SK-N-SH (cell line): ENCODE measurements around the gene MAGEA9. TPM values are rescaled to one million over a fixed set of nuclear protein-coding genes. Genes with fewer than 3 reads are reported as not detected.

Experiments used
- CTCF ChIA-PET: fragments of 300-600, 350-600 bp; formaldehyde crosslinking; extraction: SDS; loops from one replicate; lab custom pipeline; 2021; lab: Yijun Ruan, JAX
- POLR2A ChIA-PET: fragments of 350-600 bp; sonication (Branson Sonifier 250); formaldehyde crosslinking; extraction: SDS; loops from one replicate; lab custom pipeline; 2020; ENCODE audit warnings: antibody characterized with exemption, inconsistent platforms; lab: Yijun Ruan, JAX
- DNase-seq: peaks from one replicate; pipeline ENCODE4 v3.0.0; 2012
- H2AFZ ChIP-seq: fragments of 200-600 bp; sonication (generic); 2 replicates; pipeline ENCODE4 v1.8.1; 2016; ENCODE audit warnings: antibody characterized with exemption, mild to moderate bottlenecking, low read depth
- H3F3A ChIP-seq: fragments of 200-600 bp; sonication (generic); replicated peaks from 2 replicates; pipeline ENCODE3; 2016; ENCODE audit warnings: antibody characterized with exemption, mild to moderate bottlenecking; ENCODE audit not compliant: insufficient read depth
- H3K27ac ChIP-seq, 2 experiments: fragments of 200-500 bp in 1 of 2; fragments of 200-600 bp in 1 of 2; sonication (Bioruptor generic) in 1 of 2; sonication (generic), shearing (Covaris generic) in 1 of 2; 2 replicates each; pipeline versions ENCODE4 v1.5.1 to v1.6.1; 2014 to 2016; ENCODE audit warnings: low read depth in 2 of 2, inconsistent platforms in 1 of 2, low read length in 1 of 2, mild to moderate bottlenecking in 1 of 2, mixed read lengths in 1 of 2
- H3K27me3 ChIP-seq: fragments of 200-600 bp; sonication (generic), shearing (Covaris generic); 2 replicates; pipeline ENCODE4 v1.6.1; 2016; ENCODE audit warnings: mixed run types; ENCODE audit not compliant: insufficient read depth
- H3K36me3 ChIP-seq, 2 experiments: fragments of 200-500 bp in 1 of 2; fragments of 200-600 bp in 1 of 2; sonication (Bioruptor generic) in 1 of 2; sonication (generic) in 1 of 2; replicated peaks in 1 of 2; 2 replicates each; pipeline versions ENCODE3 to v1.5.1; 2014 to 2016; ENCODE audit warnings: low read length in 1 of 2, mild to moderate bottlenecking in 1 of 2; ENCODE audit not compliant: insufficient read depth in 2 of 2, control insufficient read depth in 1 of 2
- H3K4me1 ChIP-seq, 2 experiments: fragments of 200-500 bp in 1 of 2; fragments of 200-600 bp in 1 of 2; sonication (Bioruptor generic) in 1 of 2; sonication (generic), shearing (Covaris generic) in 1 of 2; 2 replicates each; pipeline versions ENCODE4 v1.5.1 to v1.6.1; 2014 to 2016; ENCODE audit warnings: low read depth in 1 of 2, low read length in 1 of 2, mixed run types in 1 of 2; ENCODE audit not compliant: insufficient read depth in 2 of 2, control insufficient read depth in 1 of 2
- H3K4me2 ChIP-seq: fragments of 200-600 bp; sonication (generic), shearing (Covaris generic); 2 replicates; pipeline ENCODE4 v1.6.1; 2017; ENCODE audit warnings: mixed run types
- H3K4me3 ChIP-seq, 2 experiments: fragments of 200-500 bp in 1 of 2; fragments of 200-600 bp in 1 of 2; sonication (Bioruptor generic) in 1 of 2; sonication (generic), shearing (Covaris generic) in 1 of 2; 2 replicates each; pipeline versions ENCODE4 v1.5.1 to v1.8.1; 2014 to 2016; ENCODE audit warnings: low read depth in 2 of 2, inconsistent platforms in 1 of 2, low read length in 1 of 2, mild to moderate bottlenecking in 1 of 2, mixed read lengths in 1 of 2, moderate library complexity in 1 of 2
- H3K79me2 ChIP-seq: fragments of 200-600 bp; sonication (generic); 2 replicates; pipeline ENCODE4 v1.8.1; 2017; ENCODE audit warnings: mild to moderate bottlenecking; ENCODE audit not compliant: insufficient read depth
- H3K9ac ChIP-seq: fragments of 200-600 bp; sonication (generic); 2 replicates; pipeline ENCODE4 v1.6.1; 2017; ENCODE audit warnings: mixed run types
- H3K9me2 ChIP-seq: fragments of 200-600 bp; sonication (generic); 2 replicates; pipeline ENCODE4 v1.6.1; 2017; ENCODE audit warnings: mixed run types
- H3K9me3 ChIP-seq: fragments of 200-600 bp; sonication (generic); 2 replicates; pipeline ENCODE4 v1.6.1; 2017; ENCODE audit warnings: mixed run types, mild to moderate bottlenecking, moderate library complexity
- H4K20me1 ChIP-seq: fragments of 200-600 bp; sonication (generic); 2 replicates; pipeline ENCODE4 v1.6.1; 2017; ENCODE audit warnings: mild to moderate bottlenecking, mixed run types; ENCODE audit not compliant: insufficient read depth
- CHD2 ChIP-seq: fragments of 150-350 bp; IDR thresholded peaks from 2 replicates; pipeline ENCODE4 v1.6.1; 2018; ENCODE audit warnings: low read length; ENCODE audit not compliant: partially characterized antibody
- EP300 ChIP-seq, 2 experiments: IDR thresholded peaks; 2 replicates each; pipeline versions ENCODE4 v1.4.0 to v1.6.1; 2012; ENCODE audit warnings: borderline replicate concordance in 1 of 2, low read depth in 1 of 2, low read length in 1 of 2
- FOXM1 ChIP-seq: IDR thresholded peaks from 2 replicates; pipeline ENCODE4 v1.4.0; 2012; ENCODE audit warnings: low read depth, mild to moderate bottlenecking
- GATA2 ChIP-seq: sonication (generic); formaldehyde crosslinking; IDR thresholded peaks from 2 replicates; pipeline ENCODE4 v1.5.0; 2020; ENCODE audit warnings: mild to moderate bottlenecking, missing genetic modification reagents
- IRF3 ChIP-seq: fragments of 150-350 bp; IDR thresholded peaks from 2 replicates; pipeline ENCODE4 v1.6.1; 2016; ENCODE audit warnings: mild to moderate bottlenecking, low read depth, low read length
- MAX ChIP-seq: IDR thresholded peaks from 2 replicates; pipeline ENCODE4 v1.4.0; 2012; ENCODE audit warnings: low read depth
- NRF1 ChIP-seq: IDR thresholded peaks from 2 replicates; pipeline ENCODE4 v1.6.1; 2012; ENCODE audit warnings: low read depth, mild to moderate bottlenecking, low read length
- PBX3 ChIP-seq: IDR thresholded peaks from 2 replicates; pipeline ENCODE4; 2012
- POLR2AphosphoS5 ChIP-seq: IDR thresholded peaks from 2 replicates; pipeline ENCODE4 v1.6.1; 2012; ENCODE audit warnings: low read depth, low read length
- RAD21 ChIP-seq: IDR thresholded peaks from 2 replicates; pipeline ENCODE4 v1.6.1; 2012; ENCODE audit warnings: mild to moderate bottlenecking, low read length
- RCOR1 ChIP-seq: fragments of 150-350 bp; IDR thresholded peaks from 2 replicates; pipeline ENCODE4 v1.6.1; 2017; ENCODE audit warnings: antibody characterized with exemption, low read length
- REST ChIP-seq: IDR thresholded peaks from 2 replicates; pipeline ENCODE4 v1.6.1; 2012; ENCODE audit warnings: mild to moderate bottlenecking, low read depth, low read length, moderate library complexity
- RXRA ChIP-seq: IDR thresholded peaks from 2 replicates; pipeline ENCODE4 v1.4.0; 2012; ENCODE audit warnings: low read depth, mild to moderate bottlenecking, borderline replicate concordance
- SIN3A ChIP-seq: IDR thresholded peaks from 2 replicates; pipeline ENCODE4 v1.6.1; 2012; ENCODE audit warnings: low read depth, mild to moderate bottlenecking, low read length, moderate library complexity, borderline replicate concordance
- TAF1 ChIP-seq: IDR thresholded peaks from 2 replicates; pipeline ENCODE4 v1.6.1; 2012; ENCODE audit warnings: low read depth, mild to moderate bottlenecking, low read length, moderate library complexity, borderline replicate concordance
- TCF12 ChIP-seq: IDR thresholded peaks from 2 replicates; pipeline ENCODE4 v1.4.0; 2012
- USF1 ChIP-seq: IDR thresholded peaks from 2 replicates; pipeline ENCODE4 v1.4.0; 2012; ENCODE audit warnings: low read depth, borderline replicate concordance
- USF2 ChIP-seq: fragments of 150-350 bp; IDR thresholded peaks from 2 replicates; pipeline ENCODE4 v1.6.1; 2017; ENCODE audit warnings: antibody characterized with exemption, low read length, low read depth, borderline replicate concordance
- YY1 ChIP-seq: IDR thresholded peaks from 2 replicates; pipeline ENCODE4 v1.4.0; 2012; ENCODE audit warnings: low read depth, mild to moderate bottlenecking
- WGBS: methylation state at CpG from one replicate; pipeline ENCODE4 v1.1.6; 2017; ENCODE audit warnings: low lambda C conversion rate; 5-methylcytosine and 5-hydroxymethylcytosine counted together
- polyA plus RNA-seq, 3 experiments: library from polyadenylated mRNA; depleted of rRNA; stranded (reverse); fragments of >200 nt; gene quantifications; 2 replicates each; pipeline ENCODE4 v1.2.3, GENCODE V29; 2012

MAGEA9 gene
- polyA plus RNA-seq, 1 of the 3 experiments (the other 2 are of a cell fraction), result not detected

- TF ChIP-seq EP300 (IDR thresholded peaks at IDR 0.05; ENCODE audit: borderline replicate concordance in 1 of 2, low read depth in 1 of 2, low read length in 1 of 2), result no peak
- TF ChIP-seq, all 33 proteins: peak for 0
Observed at GRCh38 chrX:149827254-149827653, 45.5 kb downstream of the MAGEA9 start (continued).

- H3K4me3 ChIP-seq, result no peak overlapping the region; a peak in 1 of 4 replicates
- no peaks in the 10 kb centered on the region for H3K9me3 ChIP-seq
- peaks cover 6% of the 10 kb centered on the region; the same call in 1 of the 2 replicates for H3K27me3 ChIP-seq
- no peak for DNase-seq
- 9% methylated on average over 3 of the region's 3 CpGs for WGBS
- no peaks in the 10 kb centered on the region for H3K79me2 ChIP-seq
- peak overlapping the region; percentile 36; the same call in 1 of the 2 replicates for H3K9ac ChIP-seq
- H3K36me3 ChIP-seq, result no peaks in the 10 kb centered on the region
- CTCF ChIA-PET, result no interaction called here
- H3K9me2 ChIP-seq, result no peaks in the 10 kb centered on the region
- no peaks in the 10 kb centered on the region for H3K4me1 ChIP-seq
- POLR2A ChIA-PET, result no interaction called here
- H3K27ac ChIP-seq, result no peak overlapping the region
- H3F3A ChIP-seq, result peaks cover 4% of the 10 kb centered on the region
- peak overlapping the region; percentile 76 for H3K4me2 ChIP-seq
- TF ChIP-seq YY1 (no peak), IRF3 (no peak), NRF1 (no peak), TCF12 (no peak), USF2 (no peak), RAD21 (no peak), MAX (no peak), RCOR1 (no peak), REST (no peak), RXRA (no peak), GATA2 (CRISPR knock-in tag) (no peak), EP300 (IDR thresholded peaks at IDR 0.05; ENCODE audit: borderline replicate concordance in 1 of 2, low read depth in 1 of 2, low read length in 1 of 2) (no peak), USF1 (no peak), TAF1 (no peak), CHD2 (no peak), PBX3 (no peak), FOXM1 (no peak), SIN3A (no peak), POLR2AphosphoS5 (no peak)
- no peaks in the 10 kb centered on the region for H4K20me1 ChIP-seq
- no peak overlapping the region; the same call in 1 of the 2 replicates for H2AFZ ChIP-seq
Observed at GRCh38 chrX:149829751-149830191, 48.0 kb downstream of the MAGEA9 start.
